GM23248 (cell line): ENCODE measurements around the gene PIH1D1.

Source experiments
- EZH2 ChIP-seq: fragments of 200-600 bp; sonication (generic); IDR thresholded peaks from 2 replicates; pipeline ENCODE4 v1.6.1; 2018; ENCODE audit warnings: antibody characterized with exemption, mild to moderate bottlenecking; ENCODE audit not compliant: insufficient read depth, poor library complexity, severe bottlenecking
- EZH2phosphoT487 ChIP-seq: fragments of 200-600 bp; sonication (generic); IDR thresholded peaks from 2 replicates; pipeline ENCODE4 v1.6.1; 2018; ENCODE audit warnings: antibody characterized with exemption, moderate library complexity, mild to moderate bottlenecking, low read depth; ENCODE audit not compliant: insufficient read depth

GRCh38 chr19:49407482-49408015, 44.1 kb downstream of the PIH1D1 start:
- TF ChIP-seq EZH2phosphoT487 = no peak
- no peak for TF ChIP-seq EZH2
